Tibial nerve (tissue), 3 donors: ENCODE data around the gene GNA14.

Experiments
- CTCF ChIP-seq, 5 experiments: fragments of 200-600 bp in 3 of 5; fragments of 450-650 bp in 2 of 5; sonication (generic) in 3 of 5; IDR thresholded peaks; one replicate each; pipeline ENCODE4 v1.5.1; 2016 to 2019; ENCODE audit warnings: antibody characterized with exemption in 5 of 5, mild to moderate bottlenecking in 3 of 5, moderate library complexity in 2 of 5
- POLR2A ChIP-seq, 2 donors: fragments of 450-650 bp; IDR thresholded peaks; one replicate each; pipeline ENCODE4 v1.6.1; 2017; ENCODE audit warnings: antibody characterized with exemption in 2 of 2, mild to moderate bottlenecking in 2 of 2, moderate library complexity in 2 of 2

DNA sequence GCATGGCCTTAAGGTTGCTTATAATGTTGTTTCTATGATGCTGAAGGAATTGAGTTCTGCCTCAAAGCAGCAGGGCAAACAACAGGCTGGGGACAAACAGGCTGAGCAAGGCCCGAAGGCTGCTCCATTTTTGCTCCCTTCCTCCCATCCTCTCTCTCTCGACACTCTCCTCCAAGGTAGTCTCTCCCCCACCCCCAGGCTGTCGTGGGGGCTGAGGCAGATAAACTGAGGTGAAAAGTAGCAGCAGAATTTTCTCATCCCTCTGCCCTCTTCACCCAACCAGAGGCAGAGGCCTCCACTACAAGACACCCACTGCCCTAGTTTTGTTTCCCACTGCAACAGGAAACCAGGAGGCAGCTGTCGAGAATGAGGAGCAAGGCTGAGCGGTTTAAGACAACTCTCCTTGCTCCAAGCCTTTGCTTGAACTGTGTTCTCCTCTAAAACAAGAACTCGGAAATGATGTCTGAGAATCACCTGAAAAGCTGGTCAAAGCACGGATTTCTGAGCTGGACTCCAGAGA lies 13.5 kb upstream of the GNA14 start:
- no peak for TF ChIP-seq POLR2A (IDR thresholded peaks at IDR 0.05)
- TF ChIP-seq CTCF (IDR thresholded peaks at IDR 0.05), result no peak
